ENCODE results near the gene TNFRSF25. TPM values are rescaled to one million over a fixed set of nuclear protein-coding genes. Genes with fewer than 3 reads are reported as not detected.

The TNFRSF25 gene
- total RNA-seq, 1 experiment from 2014 or later: 19.4 TPM

GRCh38 chr1:6512908-6513280, 46.9 kb upstream of the TNFRSF25 start:
- no CpG with 5 or more reads among the region's 8 CpGs for WGBS (ENCODE audit: extremely low coverage, insufficient read length, low lambda C conversion rate)

More at GRCh38 chr1:6512908-6513280, 46.9 kb upstream of the TNFRSF25 start:
- Histone ChIP-seq H2BK15ac (ENCODE audit: low read depth, low read length) (no peak overlapping the region), H3K4me2 (ENCODE audit: insufficient read depth, insufficient read length, low read length) (no peak overlapping the region), H3K9ac (ENCODE audit: extremely low read depth, insufficient read length, low read length) (no peak overlapping the region), H3K18ac (ENCODE audit: insufficient read length, low read depth, low read length) (no peak overlapping the region), H3K4me1 (ENCODE audit: insufficient read depth, low read length) (no peaks in the 10 kb centered on the region), H4K5ac (ENCODE audit: insufficient read length, low read depth, low read length) (no peak overlapping the region), H2BK12ac (ENCODE audit: insufficient read length, low read depth, low read length) (no peak overlapping the region), H4K8ac (replicated peaks; ENCODE audit: insufficient read length, low read depth, low read length) (no peak overlapping the region), H3K27ac (ENCODE audit: insufficient read length, low read depth, low read length) (no peak overlapping the region), H3K9me3 (ENCODE audit: control insufficient read depth, low read depth, low read length) (no peaks in the 10 kb centered on the region), H3K56ac (ENCODE audit: insufficient read length, low read depth, low read length) (no peak overlapping the region), H2BK5ac (ENCODE audit: insufficient read length, low read length) (no peak overlapping the region), H2BK20ac (ENCODE audit: low read depth, low read length, poor library complexity, severe bottlenecking) (no peak overlapping the region), H4K91ac (ENCODE audit: insufficient read length, low read depth, low read length) (no peak overlapping the region), H3K14ac (ENCODE audit: insufficient read depth, low read length) (no peak overlapping the region), H2AFZ (ENCODE audit: low read length) (no peak overlapping the region), H3K23me2 (ENCODE audit: insufficient read length, low read depth, low read length, poor library complexity, severe bottlenecking) (no peaks in the 10 kb centered on the region), H2AK5ac (ENCODE audit: insufficient read length, low read length) (no peak overlapping the region), H3K79me1 (ENCODE audit: insufficient read depth, low read depth, low read length, poor library complexity, severe bottlenecking) (no peaks in the 10 kb centered on the region), H3K79me2 (ENCODE audit: insufficient read depth, low read length) (no peaks in the 10 kb centered on the region), H4K20me1 (ENCODE audit: control insufficient read depth, insufficient read depth, insufficient read length) (no peaks in the 10 kb centered on the region), H2BK120ac (ENCODE audit: low read depth, low read length, poor library complexity, severe bottlenecking) (no peak overlapping the region), H3K23ac (ENCODE audit: insufficient read length, low read depth, low read length) (no peak overlapping the region), H3K27me3 (ENCODE audit: insufficient read depth, low read length) (no peaks in the 10 kb centered on the region), H3K4ac (ENCODE audit: low read depth, low read length) (no peak overlapping the region), H3T11ph (ENCODE audit: low read length) (no peak overlapping the region)
- no peak for TF ChIP-seq CTCF (conservative IDR thresholded peaks at IDR 0.05)
- H3K4me1 Mint-ChIP-seq: no peaks in the 10 kb centered on the region
- DNase-seq: no peak
- H3K27me3 Mint-ChIP-seq (ENCODE audit: low read depth): no peaks in the 10 kb centered on the region
- H3K4me3 Mint-ChIP-seq: no peak overlapping the region
- no peak overlapping the region for H3K27ac Mint-ChIP-seq
- no peaks in the 10 kb centered on the region for H3K36me3 Mint-ChIP-seq (ENCODE audit: insufficient read depth in 1 of 3, low read depth in 3 of 3)
- H3K9me3 Mint-ChIP-seq: no peaks in the 10 kb centered on the region

All from H9 (cell line).